Parathyroid adenoma (tissue), 2 donors: Measurements from ENCODE around the gene TTC33.

ENCODE experiments used
- H2AFZ ChIP-seq: fragments of 300-600 bp; sonication (generic); one replicate; pipeline ENCODE4 v1.7.0; 2017; ENCODE audit warnings: antibody characterized with exemption, mild to moderate bottlenecking
- H3K27ac ChIP-seq: fragments of 300-600 bp; sonication (generic); one replicate; pipeline ENCODE4 v1.7.0; 2017
- H3K27me3 ChIP-seq: fragments of 300-600 bp; sonication (generic); one replicate; pipeline ENCODE4 v1.7.0; 2017; ENCODE audit warnings: low read length; ENCODE audit not compliant: control insufficient read depth, insufficient read depth
- H3K36me3 ChIP-seq: fragments of 300-600 bp; sonication (generic); one replicate; pipeline ENCODE4 v1.7.0; 2017; ENCODE audit warnings: low read length; ENCODE audit not compliant: control insufficient read depth, insufficient read depth
- H3K4me1 ChIP-seq: fragments of 300-600 bp; sonication (generic); one replicate; pipeline ENCODE4 v1.7.0; 2017; ENCODE audit warnings: control low read depth
- H3K4me2 ChIP-seq: fragments of 300-600 bp; sonication (generic); one replicate; pipeline ENCODE4 v1.7.0; 2017; ENCODE audit warnings: low read length
- H3K4me3 ChIP-seq: fragments of 300-600 bp; sonication (generic); one replicate; pipeline ENCODE4 v1.7.0; 2017; ENCODE audit warnings: low read depth, low read length
- H3K79me2 ChIP-seq: fragments of 300-600 bp; sonication (generic); one replicate; pipeline ENCODE4 v1.7.0; 2017; ENCODE audit warnings: control low read depth
- H3K9ac ChIP-seq: fragments of 300-600 bp; sonication (generic); one replicate; pipeline ENCODE4 v1.7.0; 2017; ENCODE audit warnings: mild to moderate bottlenecking
- H3K9me3 ChIP-seq: fragments of 300-600 bp; sonication (generic); one replicate; pipeline ENCODE4 v1.7.0; 2017; ENCODE audit warnings: low read length; ENCODE audit not compliant: control insufficient read depth
- TF ChIP-seq, protein P1 (sequence below): fragments of 300-600 bp; sonication (generic); IDR thresholded peaks from one replicate; pipeline ENCODE4 v1.7.0; 2017; ENCODE audit warnings: antibody characterized with exemption, mild to moderate bottlenecking
- donor health status: primary hyperparathyroidism.

Gene TTC33

DNA sequence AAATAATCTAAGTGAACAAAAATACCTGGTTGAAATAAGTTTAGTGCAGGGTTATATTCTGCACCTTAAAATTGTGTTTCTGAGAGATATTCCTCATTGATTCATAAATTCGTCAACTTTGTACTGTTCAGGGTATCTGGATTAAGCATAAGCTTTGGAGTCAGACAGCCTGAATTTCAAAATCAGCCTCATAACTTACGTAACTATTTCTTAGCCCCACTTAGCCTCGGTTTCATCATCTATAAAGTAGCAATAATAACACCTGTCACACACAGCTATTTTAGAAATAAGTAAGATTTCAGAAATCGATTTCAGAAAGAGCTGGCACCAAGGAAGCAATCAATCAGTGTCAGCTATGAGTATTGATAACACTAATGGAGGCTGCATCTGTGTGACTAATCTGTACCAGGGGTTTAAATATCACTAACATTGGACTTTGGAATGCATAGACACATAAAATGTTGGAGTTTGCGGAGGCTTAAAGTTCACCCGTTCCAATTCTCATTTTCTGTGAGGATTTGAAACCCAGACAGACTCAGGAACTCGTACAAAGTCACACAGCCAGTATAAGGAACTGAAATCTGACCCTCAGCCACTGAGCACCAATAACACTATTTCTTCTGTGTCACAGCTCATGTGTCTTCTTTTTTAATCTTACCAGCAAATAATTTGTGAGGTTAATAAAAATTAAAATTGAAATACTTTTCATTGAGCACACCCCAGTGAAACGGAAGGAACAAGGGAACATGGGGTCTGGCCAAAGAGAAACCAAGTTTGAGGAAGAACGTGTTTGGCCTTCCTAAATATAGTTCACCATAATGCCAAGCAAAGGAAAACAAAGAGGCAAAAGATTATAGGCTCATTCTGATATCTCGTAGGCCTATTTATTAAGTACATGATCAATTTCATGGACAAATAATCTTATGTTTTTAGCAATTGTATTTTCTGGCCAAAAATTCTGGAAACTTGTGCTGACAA lies 270.5 kb downstream of the TTC33 start:
- Histone ChIP-seq H3K27me3 (no peaks in the 10 kb centered on the region), H2AFZ (no peak overlapping the region), H3K9me3 (no peaks in the 10 kb centered on the region), H3K4me3 (no peak overlapping the region), H3K79me2 (no peaks in the 10 kb centered on the region), H3K36me3 (no peaks in the 10 kb centered on the region), H3K4me2 (no peak overlapping the region), H3K27ac (no peak overlapping the region), H3K9ac (no peak overlapping the region), H3K4me1 (no peaks in the 10 kb centered on the region)
- TF ChIP-seq, protein P1, sequence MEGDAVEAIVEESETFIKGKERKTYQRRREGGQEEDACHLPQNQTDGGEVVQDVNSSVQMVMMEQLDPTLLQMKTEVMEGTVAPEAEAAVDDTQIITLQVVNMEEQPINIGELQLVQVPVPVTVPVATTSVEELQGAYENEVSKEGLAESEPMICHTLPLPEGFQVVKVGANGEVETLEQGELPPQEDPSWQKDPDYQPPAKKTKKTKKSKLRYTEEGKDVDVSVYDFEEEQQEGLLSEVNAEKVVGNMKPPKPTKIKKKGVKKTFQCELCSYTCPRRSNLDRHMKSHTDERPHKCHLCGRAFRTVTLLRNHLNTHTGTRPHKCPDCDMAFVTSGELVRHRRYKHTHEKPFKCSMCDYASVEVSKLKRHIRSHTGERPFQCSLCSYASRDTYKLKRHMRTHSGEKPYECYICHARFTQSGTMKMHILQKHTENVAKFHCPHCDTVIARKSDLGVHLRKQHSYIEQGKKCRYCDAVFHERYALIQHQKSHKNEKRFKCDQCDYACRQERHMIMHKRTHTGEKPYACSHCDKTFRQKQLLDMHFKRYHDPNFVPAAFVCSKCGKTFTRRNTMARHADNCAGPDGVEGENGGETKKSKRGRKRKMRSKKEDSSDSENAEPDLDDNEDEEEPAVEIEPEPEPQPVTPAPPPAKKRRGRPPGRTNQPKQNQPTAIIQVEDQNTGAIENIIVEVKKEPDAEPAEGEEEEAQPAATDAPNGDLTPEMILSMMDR, result no peak

DNA sequence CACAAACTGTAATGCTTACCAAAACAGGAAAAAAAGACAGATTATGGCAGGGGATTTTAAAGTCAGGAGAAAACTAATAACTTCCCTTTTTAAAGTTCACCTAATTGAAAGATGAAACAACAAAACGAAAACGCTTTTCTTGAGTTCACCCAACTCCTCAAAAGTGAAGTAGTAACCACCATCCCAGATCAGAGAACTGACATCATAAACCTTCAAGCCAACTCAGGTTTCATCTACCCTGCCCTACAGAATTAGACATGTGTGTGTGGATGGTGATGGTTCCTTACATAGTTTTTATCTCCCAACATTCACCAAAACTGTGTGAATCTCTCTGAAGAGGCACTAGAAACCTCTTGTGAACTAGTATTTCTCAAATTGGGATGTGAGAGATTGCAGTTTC lies 271.3 kb downstream of the TTC33 start:
- no peaks in the 10 kb centered on the region for H3K36me3 ChIP-seq
- H3K4me3 ChIP-seq, result no peak overlapping the region
- no peaks in the 10 kb centered on the region for H3K4me1 ChIP-seq
- no peaks in the 10 kb centered on the region for H3K9me3 ChIP-seq
- H3K79me2 ChIP-seq, result no peaks in the 10 kb centered on the region
- TF ChIP-seq, protein P1, result no peak
- no peaks in the 10 kb centered on the region for H3K27me3 ChIP-seq
- H3K9ac ChIP-seq, result no peak overlapping the region
- no peak overlapping the region for H3K27ac ChIP-seq
- H3K4me2 ChIP-seq, result no peak overlapping the region
- no peak overlapping the region for H2AFZ ChIP-seq

GRCh38 chr5:40483316-40483715 lies 272.4 kb downstream of the TTC33 start:
- no peaks in the 10 kb centered on the region for H3K36me3 ChIP-seq
- H3K27me3 ChIP-seq, result no peaks in the 10 kb centered on the region
- H3K4me3 ChIP-seq, result no peak overlapping the region
- TF ChIP-seq, protein P1, result no peak
- no peak overlapping the region for H2AFZ ChIP-seq
- H3K79me2 ChIP-seq, result no peaks in the 10 kb centered on the region
- no peak overlapping the region for H3K9ac ChIP-seq
- no peaks in the 10 kb centered on the region for H3K4me1 ChIP-seq
- no peak overlapping the region for H3K27ac ChIP-seq
- H3K9me3 ChIP-seq, result no peaks in the 10 kb centered on the region
- H3K4me2 ChIP-seq, result no peak overlapping the region

GRCh38 chr5:40481241-40481640 lies 274.5 kb downstream of the TTC33 start:
- H3K27me3 ChIP-seq, result no peaks in the 10 kb centered on the region
- H3K4me1 ChIP-seq, result no peaks in the 10 kb centered on the region
- H3K79me2 ChIP-seq, result no peaks in the 10 kb centered on the region
- H3K4me2 ChIP-seq, result no peak overlapping the region
- H3K9ac ChIP-seq, result no peak overlapping the region
- H3K4me3 ChIP-seq, result no peak overlapping the region
- H3K9me3 ChIP-seq, result no peaks in the 10 kb centered on the region
- no peak overlapping the region for H3K27ac ChIP-seq
- H3K36me3 ChIP-seq, result no peaks in the 10 kb centered on the region
- TF ChIP-seq, protein P1, result no peak
- H2AFZ ChIP-seq, result no peak overlapping the region

- H3K4me3 ChIP-seq, result no peak overlapping the region
- H3K4me1 ChIP-seq, result no peaks in the 10 kb centered on the region
- TF ChIP-seq, protein P1, result no peak
- H3K79me2 ChIP-seq, result no peaks in the 10 kb centered on the region
- no peaks in the 10 kb centered on the region for H3K9me3 ChIP-seq
- no peak overlapping the region for H3K4me2 ChIP-seq
- H3K36me3 ChIP-seq, result no peaks in the 10 kb centered on the region
- no peak overlapping the region for H3K9ac ChIP-seq
- no peaks in the 10 kb centered on the region for H3K27me3 ChIP-seq
- no peak overlapping the region for H2AFZ ChIP-seq
- H3K27ac ChIP-seq, result no peak overlapping the region
Measured at GRCh38 chr5:40480392-40480791, 275.4 kb downstream of the TTC33 start.
